Measurements from ENCODE around the gene PTAFR. TPM values are rescaled to one million over a fixed set of nuclear protein-coding genes. Genes with fewer than 3 reads are reported as not detected.

PTAFR gene
- total RNA-seq, 1 experiment from 2014 or later, result 2.6 TPM

GRCh38 chr1:28119556-28119955, 56.9 kb downstream of the PTAFR start:
- no peak overlapping the region for H3K27ac Mint-ChIP-seq
- DNase-seq (ENCODE audit: low spot score) (no peak), ATAC-seq (no peak)
- H3K9me3 Mint-ChIP-seq, result peaks cover 3% of the 10 kb centered on the region; the same call in 1 of the 2 replicates
- no peak overlapping the region for H3K4me3 Mint-ChIP-seq
- peaks cover 2% of the 10 kb centered on the region; the same call in 1 of the 2 replicates for H3K27me3 Mint-ChIP-seq (ENCODE audit: low read depth)
- no peaks in the 10 kb centered on the region for H3K4me1 Mint-ChIP-seq
- no peak for TF ChIP-seq TEAD4 (CRISPR knock-in tag; IDR thresholded peaks at IDR 0.05)
- no peak for TF ChIP-seq NFE2L1 (CRISPR knock-in tag; IDR thresholded peaks at IDR 0.05)
- TF ChIP-seq, protein P1, sequence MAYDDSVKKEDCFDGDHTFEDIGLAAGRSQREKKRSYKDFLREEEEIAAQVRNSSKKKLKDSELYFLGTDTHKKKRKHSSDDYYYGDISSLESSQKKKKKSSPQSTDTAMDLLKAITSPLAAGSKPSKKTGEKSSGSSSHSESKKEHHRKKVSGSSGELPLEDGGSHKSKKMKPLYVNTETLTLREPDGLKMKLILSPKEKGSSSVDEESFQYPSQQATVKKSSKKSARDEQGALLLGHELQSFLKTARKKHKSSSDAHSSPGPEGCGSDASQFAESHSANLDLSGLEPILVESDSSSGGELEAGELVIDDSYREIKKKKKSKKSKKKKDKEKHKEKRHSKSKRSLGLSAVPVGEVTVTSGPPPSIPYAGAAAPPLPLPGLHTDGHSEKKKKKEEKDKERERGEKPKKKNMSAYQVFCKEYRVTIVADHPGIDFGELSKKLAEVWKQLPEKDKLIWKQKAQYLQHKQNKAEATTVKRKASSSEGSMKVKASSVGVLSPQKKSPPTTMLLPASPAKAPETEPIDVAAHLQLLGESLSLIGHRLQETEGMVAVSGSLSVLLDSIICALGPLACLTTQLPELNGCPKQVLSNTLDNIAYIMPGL (CRISPR knock-in tag; IDR thresholded peaks at IDR 0.05), result no peak
- TF ChIP-seq GABPB1 (CRISPR knock-in tag; IDR thresholded peaks at IDR 0.05), result no peak
- no peak for TF ChIP-seq FOXK1 (CRISPR knock-in tag; IDR thresholded peaks at IDR 0.05)
- TF ChIP-seq ZNF416 (CRISPR knock-in tag; IDR thresholded peaks at IDR 0.05), result no peak
- no peak for TF ChIP-seq ATF1 (CRISPR knock-in tag; IDR thresholded peaks at IDR 0.05)
- TF ChIP-seq, protein P2, sequence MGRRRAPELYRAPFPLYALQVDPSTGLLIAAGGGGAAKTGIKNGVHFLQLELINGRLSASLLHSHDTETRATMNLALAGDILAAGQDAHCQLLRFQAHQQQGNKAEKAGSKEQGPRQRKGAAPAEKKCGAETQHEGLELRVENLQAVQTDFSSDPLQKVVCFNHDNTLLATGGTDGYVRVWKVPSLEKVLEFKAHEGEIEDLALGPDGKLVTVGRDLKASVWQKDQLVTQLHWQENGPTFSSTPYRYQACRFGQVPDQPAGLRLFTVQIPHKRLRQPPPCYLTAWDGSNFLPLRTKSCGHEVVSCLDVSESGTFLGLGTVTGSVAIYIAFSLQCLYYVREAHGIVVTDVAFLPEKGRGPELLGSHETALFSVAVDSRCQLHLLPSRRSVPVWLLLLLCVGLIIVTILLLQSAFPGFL (CRISPR knock-in tag; IDR thresholded peaks at IDR 0.05; ENCODE audit: borderline replicate concordance), result no peak
- TF ChIP-seq, protein P3, sequence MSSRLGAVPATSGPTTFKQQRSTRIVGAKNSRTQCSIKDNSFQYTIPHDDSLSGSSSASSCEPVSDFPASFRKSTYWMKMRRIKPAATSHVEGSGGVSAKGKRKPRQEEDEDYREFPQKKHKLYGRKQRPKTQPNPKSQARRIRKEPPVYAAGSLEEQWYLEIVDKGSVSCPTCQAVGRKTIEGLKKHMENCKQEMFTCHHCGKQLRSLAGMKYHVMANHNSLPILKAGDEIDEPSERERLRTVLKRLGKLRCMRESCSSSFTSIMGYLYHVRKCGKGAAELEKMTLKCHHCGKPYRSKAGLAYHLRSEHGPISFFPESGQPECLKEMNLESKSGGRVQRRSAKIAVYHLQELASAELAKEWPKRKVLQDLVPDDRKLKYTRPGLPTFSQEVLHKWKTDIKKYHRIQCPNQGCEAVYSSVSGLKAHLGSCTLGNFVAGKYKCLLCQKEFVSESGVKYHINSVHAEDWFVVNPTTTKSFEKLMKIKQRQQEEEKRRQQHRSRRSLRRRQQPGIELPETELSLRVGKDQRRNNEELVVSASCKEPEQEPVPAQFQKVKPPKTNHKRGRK (CRISPR knock-in tag; IDR thresholded peaks at IDR 0.05; ENCODE audit: borderline replicate concordance), result no peak
- no peak for TF ChIP-seq TP53 (CRISPR knock-in tag; IDR thresholded peaks at IDR 0.05)
- no peak for TF ChIP-seq SP1 (CRISPR knock-in tag; conservative IDR thresholded peaks at IDR 0.05)
- no peak for TF ChIP-seq ARID4B (CRISPR knock-in tag; IDR thresholded peaks at IDR 0.05; ENCODE audit: borderline replicate concordance)
- no peak for TF ChIP-seq AFF4 (CRISPR knock-in tag; IDR thresholded peaks at IDR 0.05; ENCODE audit: borderline replicate concordance)
- TF ChIP-seq STAT6 (CRISPR knock-in tag; conservative IDR thresholded peaks at IDR 0.05; ENCODE audit: low read depth), result no peak
- TF ChIP-seq, protein P4, sequence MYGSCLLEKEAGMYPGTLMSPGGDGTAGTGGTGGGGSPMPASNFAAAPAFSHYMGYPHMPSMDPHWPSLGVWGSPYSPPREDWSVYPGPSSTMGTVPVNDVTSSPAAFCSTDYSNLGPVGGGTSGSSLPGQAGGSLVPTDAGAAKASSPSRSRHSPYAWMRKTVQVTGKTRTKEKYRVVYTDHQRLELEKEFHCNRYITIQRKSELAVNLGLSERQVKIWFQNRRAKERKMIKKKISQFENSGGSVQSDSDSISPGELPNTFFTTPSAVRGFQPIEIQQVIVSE (CRISPR knock-in tag; IDR thresholded peaks at IDR 0.05; ENCODE audit: borderline replicate concordance), result no peak
- TF ChIP-seq MAX (CRISPR knock-in tag; IDR thresholded peaks at IDR 0.05), result no peak
- ChIA-PET CTCF (interaction anchor here (1.5 to 1.7 kb wide), 2 partner anchors 29 to 284 kb away, joined by 3 to 5 read pairs; no protein-coding TSS in a partner anchor), POLR2A (interaction anchor here (1.0 kb wide), 1 partner anchor 31 kb away, joined by 3 read pairs; the partner anchor contains the start of gene EYA3)
- no peaks in the 10 kb centered on the region for H3K36me3 Mint-ChIP-seq

All from WTC11 (cell line).